Caco-2 (cell line): ENCODE results near the gene MEGF6. TPM values are rescaled to one million over a fixed set of nuclear protein-coding genes. Genes with fewer than 3 reads are reported as not detected.

Experiments
- BruUV-seq: library from RNA; stranded (reverse); fragments of 400-500 nt; replicated peaks from 2 replicates; lab custom pipeline; 2021; lab: Mats Ljungman, UMichigan
- CTCF ChIA-PET: fragments of 300-600 bp; sonication (Branson Sonifier 250); formaldehyde crosslinking; loops from one replicate; lab custom pipeline; 2022; ENCODE audit warnings: antibody characterized with exemption; lab: Charles Lee
- POLR2A ChIA-PET: fragments of 300-600 bp; sonication (Branson Sonifier 250); formaldehyde crosslinking; loops from one replicate; lab custom pipeline; 2022; ENCODE audit warnings: antibody characterized with exemption; lab: Charles Lee
- DNase-seq, 2 experiments: peaks; one replicate each; pipeline versions ENCODE4 v3.0.0 to v3.0.0-alpha.2; 2020 to 2022
- H3K27me3 ChIP-seq: replicated peaks from 2 replicates; pipeline ENCODE4 v1.6.0; 2011; ENCODE audit warnings: low read length; ENCODE audit not compliant: control insufficient read depth, insufficient read depth
- H3K36me3 ChIP-seq: 2 replicates; pipeline ENCODE4 v1.5.1; 2011; ENCODE audit warnings: low read length; ENCODE audit not compliant: control insufficient read depth, insufficient read depth
- H3K4me1 ChIP-seq: fragments of 250-450 bp; sonication (Bioruptor Pico); 2 replicates; pipeline ENCODE4 v1.5.1; 2020; ENCODE audit warnings: mild to moderate bottlenecking
- H3K4me3 ChIP-seq: 2 replicates; pipeline ENCODE4 v1.5.1; 2011; ENCODE audit warnings: low read depth, mild to moderate bottlenecking, control low read depth, low read length
- H3K9me3 ChIP-seq: fragments of 250-450 bp; sonication (Bioruptor Pico); 2 replicates; pipeline ENCODE4 v1.5.1; 2020; ENCODE audit warnings: mild to moderate bottlenecking, moderate library complexity
- H3K27ac Mint-ChIP-seq: one replicate; pipeline ENCODE4 v1.8.0; 2022; ENCODE audit warnings: mixed read lengths; ENCODE audit not compliant: unreplicated experiment
- H3K27me3 Mint-ChIP-seq: one replicate; pipeline ENCODE4 v1.8.0; 2022; ENCODE audit warnings: mixed read lengths; ENCODE audit not compliant: insufficient read depth, unreplicated experiment
- H3K36me3 Mint-ChIP-seq: one replicate; pipeline ENCODE4 v1.8.0; 2022; ENCODE audit warnings: mild to moderate bottlenecking, mixed read lengths; ENCODE audit not compliant: insufficient read depth, unreplicated experiment
- H3K4me1 Mint-ChIP-seq: one replicate; pipeline ENCODE4 v1.8.0; 2022; ENCODE audit warnings: low read depth, mixed read lengths; ENCODE audit not compliant: unreplicated experiment
- H3K4me3 Mint-ChIP-seq: one replicate; pipeline ENCODE4 v1.8.0; 2022; ENCODE audit warnings: mild to moderate bottlenecking, moderate library complexity, mixed read lengths; ENCODE audit not compliant: unreplicated experiment
- H3K9me3 Mint-ChIP-seq: one replicate; pipeline ENCODE4 v1.8.0; 2022; ENCODE audit warnings: mixed read lengths; ENCODE audit not compliant: unreplicated experiment
- intact Hi-C: fragments of 100-400 bp; cut with micrococcal nuclease; formaldehyde crosslinking; loops from one replicate; pipeline ENCODE4 v1.10.0; 2022; ENCODE audit not compliant: unreplicated experiment
- total RNA-seq: library from RNA; stranded (reverse); gene quantifications from 2 replicates; pipeline ENCODE4 v1.2.3, GENCODE V29; 2022
- TF ChIP-seq, protein P1 (sequence below), 2 experiments: fragments of 200-600 bp in 1 of 2; IDR thresholded peaks; 1 replicate in 1 of 2; 2 replicates in 1 of 2; pipeline versions ENCODE4 v1.5.1 to v1.8.0; 2011 to 2022; ENCODE audit warnings: antibody characterized with exemption in 1 of 2, control low read depth in 1 of 2, inconsistent platforms in 1 of 2, low read depth in 1 of 2, low read length in 1 of 2, mild to moderate bottlenecking in 1 of 2, moderate library complexity in 1 of 2; ENCODE audit not compliant: insufficient read depth in 1 of 2, severe bottlenecking in 1 of 2, unreplicated experiment in 1 of 2

Gene MEGF6
- total RNA-seq, 1 experiment from 2014 or later, result 13.3 TPM

DNA sequence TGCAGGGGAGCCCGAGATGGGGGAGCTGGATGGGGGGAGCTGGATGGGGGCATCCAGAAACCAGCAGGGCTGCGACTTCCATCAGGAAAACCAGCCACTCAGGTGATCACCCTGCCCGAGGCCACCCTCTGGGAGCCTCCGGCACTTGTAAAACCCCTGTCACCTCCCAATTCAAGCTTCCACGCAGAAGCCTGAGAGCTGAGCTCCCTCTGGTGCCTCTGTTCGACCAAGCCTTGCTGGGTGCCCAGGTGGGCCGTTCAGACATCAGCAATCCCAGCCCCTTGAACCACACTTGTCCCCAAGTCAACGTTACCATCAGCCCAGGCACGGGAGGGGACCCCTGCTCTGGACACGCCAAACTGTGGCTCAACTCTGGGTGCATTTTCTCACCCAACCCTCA, 59.6 kb downstream of the MEGF6 start:
- Histone ChIP-seq H3K9me3 (no peaks in the 10 kb centered on the region), H3K4me3 (no peak overlapping the region), H3K4me1 (peaks cover 14% of the 10 kb centered on the region), H3K36me3 (no peaks in the 10 kb centered on the region), H3K27me3 (no peaks in the 10 kb centered on the region)
- no peak overlapping the region for H3K27ac Mint-ChIP-seq
- DNase-seq, result no peak
- H3K4me1 Mint-ChIP-seq, result no peaks in the 10 kb centered on the region
- no peak overlapping the region for H3K4me3 Mint-ChIP-seq
- H3K9me3 Mint-ChIP-seq, result no peaks in the 10 kb centered on the region
- BruUV-seq, result no TSS peak
- CTCF ChIA-PET, result interaction anchor here (0.7 kb wide), 1 partner anchor 61 kb away, joined by 3 read pairs; no protein-coding TSS in a partner anchor
- POLR2A ChIA-PET, result no interaction called here
- intact Hi-C loops, result no loop called here
- TF ChIP-seq, protein P1, sequence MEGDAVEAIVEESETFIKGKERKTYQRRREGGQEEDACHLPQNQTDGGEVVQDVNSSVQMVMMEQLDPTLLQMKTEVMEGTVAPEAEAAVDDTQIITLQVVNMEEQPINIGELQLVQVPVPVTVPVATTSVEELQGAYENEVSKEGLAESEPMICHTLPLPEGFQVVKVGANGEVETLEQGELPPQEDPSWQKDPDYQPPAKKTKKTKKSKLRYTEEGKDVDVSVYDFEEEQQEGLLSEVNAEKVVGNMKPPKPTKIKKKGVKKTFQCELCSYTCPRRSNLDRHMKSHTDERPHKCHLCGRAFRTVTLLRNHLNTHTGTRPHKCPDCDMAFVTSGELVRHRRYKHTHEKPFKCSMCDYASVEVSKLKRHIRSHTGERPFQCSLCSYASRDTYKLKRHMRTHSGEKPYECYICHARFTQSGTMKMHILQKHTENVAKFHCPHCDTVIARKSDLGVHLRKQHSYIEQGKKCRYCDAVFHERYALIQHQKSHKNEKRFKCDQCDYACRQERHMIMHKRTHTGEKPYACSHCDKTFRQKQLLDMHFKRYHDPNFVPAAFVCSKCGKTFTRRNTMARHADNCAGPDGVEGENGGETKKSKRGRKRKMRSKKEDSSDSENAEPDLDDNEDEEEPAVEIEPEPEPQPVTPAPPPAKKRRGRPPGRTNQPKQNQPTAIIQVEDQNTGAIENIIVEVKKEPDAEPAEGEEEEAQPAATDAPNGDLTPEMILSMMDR (IDR thresholded peaks at IDR 0.05; ENCODE audit: insufficient read depth in 1 of 2, low read depth in 1 of 2, low read length in 1 of 2, severe bottlenecking in 1 of 2, unreplicated experiment in 1 of 2), result no peak
- H3K27me3 Mint-ChIP-seq, result no peaks in the 10 kb centered on the region
- no peaks in the 10 kb centered on the region for H3K36me3 Mint-ChIP-seq

- Mint-ChIP-seq H3K9me3 (no peaks in the 10 kb centered on the region), H3K4me1 (no peaks in the 10 kb centered on the region), H3K4me3 (no peak overlapping the region), H3K36me3 (no peaks in the 10 kb centered on the region), H3K27ac (no peak overlapping the region), H3K27me3 (no peaks in the 10 kb centered on the region)
- ChIA-PET POLR2A (no interaction called here), CTCF (interaction anchor here (0.7 kb wide), 1 partner anchor 61 kb away, joined by 3 read pairs; no protein-coding TSS in a partner anchor)
- Histone ChIP-seq H3K4me3 (no peak overlapping the region), H3K36me3 (no peaks in the 10 kb centered on the region), H3K4me1 (peaks cover 14% of the 10 kb centered on the region), H3K27me3 (no peaks in the 10 kb centered on the region), H3K9me3 (no peaks in the 10 kb centered on the region)
- no TSS peak for BruUV-seq
- no peak for DNase-seq
- intact Hi-C loops, result no loop called here
- TF ChIP-seq, protein P1 (IDR thresholded peaks at IDR 0.05; ENCODE audit: insufficient read depth in 1 of 2, low read depth in 1 of 2, low read length in 1 of 2, severe bottlenecking in 1 of 2, unreplicated experiment in 1 of 2), result no peak
These were observed 60.0 kb downstream of the MEGF6 start for GRCh38 chr1:3551290-3551678.

GRCh38 chr1:3550511-3551289, 60.6 kb downstream of the MEGF6 start:
- Mint-ChIP-seq H3K4me3 (no peak overlapping the region), H3K9me3 (no peaks in the 10 kb centered on the region), H3K27ac (no peak overlapping the region), H3K36me3 (no peaks in the 10 kb centered on the region), H3K4me1 (no peaks in the 10 kb centered on the region), H3K27me3 (no peaks in the 10 kb centered on the region)
- TF ChIP-seq, protein P1 (IDR thresholded peaks at IDR 0.05; ENCODE audit: insufficient read depth in 1 of 2, low read depth in 1 of 2, low read length in 1 of 2, severe bottlenecking in 1 of 2, unreplicated experiment in 1 of 2), result no peak
- ChIA-PET POLR2A (no interaction called here), CTCF (interaction anchor here (0.7 kb wide), 1 partner anchor 60 kb away, joined by 3 read pairs; no protein-coding TSS in a partner anchor)
- Histone ChIP-seq H3K4me3 (no peak overlapping the region), H3K36me3 (no peaks in the 10 kb centered on the region), H3K4me1 (peaks cover 14% of the 10 kb centered on the region), H3K27me3 (no peaks in the 10 kb centered on the region), H3K9me3 (no peaks in the 10 kb centered on the region)
- no TSS peak for BruUV-seq
- no peak for DNase-seq
- intact Hi-C loops, result no loop called here
